ENCODE data around the gene MTUS2. TPM values are rescaled to one million over a fixed set of nuclear protein-coding genes. Genes with fewer than 3 reads are reported as not detected.

MTUS2 gene
- total and polyA plus RNA-seq, 2 experiments from 2014 or later = 3.0 to 4.3 TPM

DNA sequence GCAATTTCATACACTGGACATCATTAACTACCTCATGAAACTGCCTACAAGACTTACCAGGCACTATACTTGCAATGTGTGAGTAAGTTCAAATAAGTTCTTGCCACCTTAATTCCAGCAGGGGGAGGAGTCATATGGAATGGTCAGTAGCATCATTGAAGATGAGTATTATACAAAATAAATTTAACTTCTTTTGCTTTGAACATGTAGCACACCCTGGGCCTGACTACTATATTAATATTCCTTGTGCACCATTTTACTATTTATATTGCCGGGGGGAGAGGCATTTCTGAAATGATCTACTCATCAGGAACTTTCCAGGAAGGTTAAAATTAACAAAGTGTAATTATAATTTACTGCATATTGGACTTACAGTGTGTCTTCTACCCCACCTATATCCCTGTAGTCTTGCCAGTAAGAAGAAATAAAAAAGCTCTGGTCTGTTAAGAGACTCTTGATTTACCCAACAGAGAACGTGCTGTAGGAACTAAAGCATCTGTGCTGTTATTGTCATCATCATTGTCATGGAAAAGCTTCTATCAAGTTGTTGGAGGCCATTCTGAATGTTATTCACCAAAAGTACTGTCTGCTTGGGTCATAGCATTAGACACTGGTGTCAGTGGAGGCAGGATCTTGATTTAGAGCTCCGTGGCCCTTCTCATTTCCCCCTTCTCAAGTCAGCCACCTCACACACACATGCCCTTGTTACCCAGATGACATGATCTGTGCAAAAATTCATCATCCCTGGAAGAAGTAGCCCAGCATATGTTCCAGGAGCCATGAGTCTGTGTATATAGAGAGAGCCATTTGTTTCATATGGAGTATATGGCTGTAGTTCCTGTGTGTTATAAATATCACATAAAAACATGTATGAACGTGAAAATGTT is 147.1 kb downstream of the MTUS2 start:
- no peaks in the 10 kb centered on the region for H3K27me3 ChIP-seq
- H3K79me2 ChIP-seq = no peaks in the 10 kb centered on the region
- no peaks in the 10 kb centered on the region for H3K36me3 ChIP-seq (replicated peaks; ENCODE audit: insufficient read depth, low read depth)
- 82% methylated on average over 4 of the region's 4 CpGs for WGBS (ENCODE audit: low lambda C conversion rate, missing lambda C conversion rate)
- H4K20me1 ChIP-seq (ENCODE audit: insufficient read depth, poor library complexity, severe bottlenecking) = no peaks in the 10 kb centered on the region
- no peak overlapping the region for H3K4me2 ChIP-seq
- H3K9me3 ChIP-seq (ENCODE audit: low read depth) = no peaks in the 10 kb centered on the region
- DNase-seq (ENCODE audit: low spot score) = no peak
- no peak overlapping the region for H2AFZ ChIP-seq
- H3K9me2 ChIP-seq (replicated peaks; ENCODE audit: insufficient read depth) = no peaks in the 10 kb centered on the region
- H3K4me3 ChIP-seq = no peak overlapping the region
- no peaks in the 10 kb centered on the region for H3K4me1 ChIP-seq (ENCODE audit: insufficient read depth)
- TF ChIP-seq EZH2phosphoT487 (IDR thresholded peaks at IDR 0.05; ENCODE audit: low read depth, severe bottlenecking, unreplicated experiment) (no peak), EZH2 (IDR thresholded peaks at IDR 0.05; ENCODE audit: borderline replicate concordance) (no peak)
- TF ChIP-seq, protein P1, sequence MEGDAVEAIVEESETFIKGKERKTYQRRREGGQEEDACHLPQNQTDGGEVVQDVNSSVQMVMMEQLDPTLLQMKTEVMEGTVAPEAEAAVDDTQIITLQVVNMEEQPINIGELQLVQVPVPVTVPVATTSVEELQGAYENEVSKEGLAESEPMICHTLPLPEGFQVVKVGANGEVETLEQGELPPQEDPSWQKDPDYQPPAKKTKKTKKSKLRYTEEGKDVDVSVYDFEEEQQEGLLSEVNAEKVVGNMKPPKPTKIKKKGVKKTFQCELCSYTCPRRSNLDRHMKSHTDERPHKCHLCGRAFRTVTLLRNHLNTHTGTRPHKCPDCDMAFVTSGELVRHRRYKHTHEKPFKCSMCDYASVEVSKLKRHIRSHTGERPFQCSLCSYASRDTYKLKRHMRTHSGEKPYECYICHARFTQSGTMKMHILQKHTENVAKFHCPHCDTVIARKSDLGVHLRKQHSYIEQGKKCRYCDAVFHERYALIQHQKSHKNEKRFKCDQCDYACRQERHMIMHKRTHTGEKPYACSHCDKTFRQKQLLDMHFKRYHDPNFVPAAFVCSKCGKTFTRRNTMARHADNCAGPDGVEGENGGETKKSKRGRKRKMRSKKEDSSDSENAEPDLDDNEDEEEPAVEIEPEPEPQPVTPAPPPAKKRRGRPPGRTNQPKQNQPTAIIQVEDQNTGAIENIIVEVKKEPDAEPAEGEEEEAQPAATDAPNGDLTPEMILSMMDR (IDR thresholded peaks at IDR 0.05; ENCODE audit: poor library complexity) = no peak
- no peak overlapping the region for H3K27ac ChIP-seq

DNA sequence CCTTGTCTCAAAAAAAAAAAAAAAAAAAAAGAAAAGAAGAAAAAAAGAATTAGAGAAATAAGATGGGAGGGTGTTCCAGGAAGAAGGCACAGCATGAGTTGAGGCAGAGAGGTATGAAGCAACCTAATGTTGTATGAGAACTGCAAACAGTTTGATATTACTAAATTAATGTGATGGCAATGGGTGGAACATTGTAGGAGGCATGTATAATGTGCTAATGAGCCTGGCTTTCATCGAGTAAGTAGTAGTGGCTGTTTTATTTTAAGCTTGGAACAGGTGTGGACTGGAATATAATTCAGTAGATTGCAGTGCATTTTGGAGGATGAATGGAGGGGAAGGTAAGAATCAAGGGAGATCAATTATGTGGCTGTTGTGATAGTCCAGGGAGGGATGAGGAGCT is 156.1 kb downstream of the MTUS2 start:
- no peak for DNase-seq (ENCODE audit: low spot score)
- Histone ChIP-seq H3K36me3 (replicated peaks; ENCODE audit: insufficient read depth, low read depth) (no peaks in the 10 kb centered on the region), H3K4me2 (no peak overlapping the region), H3K9me2 (replicated peaks; ENCODE audit: insufficient read depth) (no peaks in the 10 kb centered on the region), H2AFZ (no peak overlapping the region), H3K27me3 (peaks cover 11% of the 10 kb centered on the region), H3K79me2 (no peaks in the 10 kb centered on the region), H3K9me3 (ENCODE audit: low read depth) (no peaks in the 10 kb centered on the region), H3K4me1 (ENCODE audit: insufficient read depth) (no peaks in the 10 kb centered on the region), H3K4me3 (no peak overlapping the region), H3K27ac (no peak overlapping the region), H4K20me1 (ENCODE audit: insufficient read depth, poor library complexity, severe bottlenecking) (no peaks in the 10 kb centered on the region)
- 96% methylated on average over 1 of the region's 1 CpG for WGBS (ENCODE audit: low lambda C conversion rate, missing lambda C conversion rate)
- TF ChIP-seq, protein P1 (IDR thresholded peaks at IDR 0.05; ENCODE audit: poor library complexity) = no peak
- TF ChIP-seq EZH2 (IDR thresholded peaks at IDR 0.05; ENCODE audit: borderline replicate concordance) = no peak

DNA sequence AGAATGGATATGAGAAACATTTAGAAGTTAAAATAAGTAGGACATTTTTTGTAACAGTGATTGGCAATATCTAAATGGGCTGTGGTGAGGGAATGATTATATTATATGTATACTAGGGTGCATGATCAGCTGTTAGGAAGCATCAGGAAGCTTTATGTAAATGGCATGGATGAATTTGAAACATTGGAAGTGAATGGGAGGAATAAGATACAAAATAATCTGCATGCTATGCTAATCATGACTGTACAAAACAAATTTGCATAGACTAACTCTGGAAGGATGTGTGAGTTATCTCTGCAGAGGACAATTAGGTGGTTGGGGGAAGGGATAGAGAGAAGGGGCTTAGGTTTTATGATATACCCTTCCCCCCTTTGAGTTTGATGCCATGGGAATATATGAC is 156.5 kb downstream of the MTUS2 start:
- TF ChIP-seq EZH2 (IDR thresholded peaks at IDR 0.05; ENCODE audit: borderline replicate concordance) (no peak), EZH2phosphoT487 (IDR thresholded peaks at IDR 0.05; ENCODE audit: low read depth, severe bottlenecking, unreplicated experiment) (no peak)
- TF ChIP-seq, protein P1 (IDR thresholded peaks at IDR 0.05; ENCODE audit: poor library complexity) = no peak
- Histone ChIP-seq H3K4me3 (no peak overlapping the region), H3K4me1 (ENCODE audit: insufficient read depth) (no peaks in the 10 kb centered on the region)

More for the DNA sequence above, 156.5 kb downstream of the MTUS2 start:
- Histone ChIP-seq H3K9me2 (replicated peaks; ENCODE audit: insufficient read depth) (no peaks in the 10 kb centered on the region), H3K4me2 (no peak overlapping the region), H3K27me3 (peaks cover 11% of the 10 kb centered on the region), H3K9me3 (ENCODE audit: low read depth) (no peaks in the 10 kb centered on the region), H3K27ac (no peak overlapping the region), H3K36me3 (replicated peaks; ENCODE audit: insufficient read depth, low read depth) (no peaks in the 10 kb centered on the region), H3K79me2 (no peaks in the 10 kb centered on the region), H4K20me1 (ENCODE audit: insufficient read depth, poor library complexity, severe bottlenecking) (no peaks in the 10 kb centered on the region), H2AFZ (no peak overlapping the region)
- DNase-seq (ENCODE audit: low spot score) = no peak

Data from hepatocyte (in vitro differentiated cells).